Neural progenitor cell (in vitro differentiated cells): ENCODE measurements around the gene CCDC167. TPM values are rescaled to one million over a fixed set of nuclear protein-coding genes. Genes with fewer than 3 reads are reported as not detected.
"Not testable (repeated sequence)": the region's sequence is repeated elsewhere in the genome, so short reads cannot be mapped to it uniquely, and the experiment has no call there.

Experiments
- DNase-seq: peaks from one replicate; pipeline ENCODE4 v3.0.0-alpha.2; 2016; ENCODE audit warnings: low spot score
- H2AFZ ChIP-seq: fragments of 200-600 bp; sonication (generic); replicated peaks from 2 replicates; pipeline ENCODE4 v1.6.1; 2016; ENCODE audit warnings: antibody characterized with exemption
- H3F3A ChIP-seq: fragments of 200-600 bp; sonication (generic); 2 replicates; pipeline ENCODE4 v1.6.1; 2016; ENCODE audit warnings: antibody characterized with exemption, low read depth
- H3K27ac ChIP-seq: fragments of 200-600 bp; sonication (generic); 2 replicates; pipeline ENCODE4 v1.5.1; 2016; ENCODE audit warnings: mild to moderate bottlenecking
- H3K27me3 ChIP-seq: fragments of 200-600 bp; sonication (generic); 2 replicates; pipeline ENCODE4 v1.6.1; 2016; ENCODE audit warnings: mild to moderate bottlenecking, moderate library complexity
- H3K36me3 ChIP-seq: fragments of 200-600 bp; sonication (generic); 2 replicates; pipeline ENCODE4 v1.5.1; 2016
- H3K4me1 ChIP-seq: fragments of 200-600 bp; sonication (generic); 2 replicates; pipeline ENCODE4 v1.6.1; 2016; ENCODE audit warnings: mixed run types
- H3K4me2 ChIP-seq: fragments of 200-600 bp; sonication (generic); 2 replicates; pipeline ENCODE4 v1.6.1; 2016
- H3K4me3 ChIP-seq: fragments of 200-600 bp; sonication (generic); 2 replicates; pipeline ENCODE4 v1.5.1; 2016
- H3K79me2 ChIP-seq: fragments of 200-600 bp; sonication (generic); 2 replicates; pipeline ENCODE4 v1.6.1; 2016; ENCODE audit warnings: low read depth
- H3K9ac ChIP-seq: fragments of 200-600 bp; sonication (generic); 2 replicates; pipeline ENCODE4 v1.6.1; 2016
- H3K9me3 ChIP-seq: fragments of 200-600 bp; sonication (generic); 2 replicates; pipeline ENCODE4 v1.5.1; 2016; ENCODE audit warnings: low read depth
- H4K20me1 ChIP-seq: fragments of 200-600 bp; sonication (generic); 2 replicates; pipeline ENCODE4 v1.6.1; 2016; ENCODE audit warnings: low read depth
- H3K27ac Mint-ChIP-seq: 3 replicates; pipeline ENCODE4 v1.8.0; 2021; ENCODE audit warnings: mixed read lengths
- H3K27me3 Mint-ChIP-seq: 2 replicates; pipeline ENCODE4 v1.8.0; 2022; ENCODE audit warnings: low read depth, mild to moderate bottlenecking, inconsistent platforms, moderate library complexity, mixed read lengths; ENCODE audit not compliant: insufficient read depth
- H3K36me3 Mint-ChIP-seq: 3 replicates; pipeline ENCODE4 v1.8.0; 2021; ENCODE audit warnings: mixed read lengths
- H3K4me1 Mint-ChIP-seq: 3 replicates; pipeline ENCODE4 v1.8.0; 2021; ENCODE audit warnings: mixed read lengths
- H3K4me3 Mint-ChIP-seq: 3 replicates; pipeline ENCODE4 v1.8.0; 2021; ENCODE audit warnings: mild to moderate bottlenecking, moderate library complexity, mixed read lengths
- H3K9me3 Mint-ChIP-seq: 3 replicates; pipeline ENCODE4 v1.8.0; 2020; ENCODE audit warnings: mixed read lengths
- CTCF ChIP-seq: fragments of 200-600 bp; sonication (generic); IDR thresholded peaks from 2 replicates; pipeline ENCODE4 v1.5.1; 2017; ENCODE audit warnings: antibody characterized with exemption, mild to moderate bottlenecking
- EZH2 ChIP-seq: fragments of 200-600 bp; sonication (generic); IDR thresholded peaks from 2 replicates; pipeline ENCODE4 v1.6.1; 2017; ENCODE audit warnings: antibody characterized with exemption, mild to moderate bottlenecking, moderate library complexity
- EZH2phosphoT487 ChIP-seq: fragments of 200-600 bp; sonication (generic); IDR thresholded peaks from 2 replicates; pipeline ENCODE4 v1.6.1; 2017; ENCODE audit warnings: antibody characterized with exemption
- total RNA-seq: library from RNA; depleted of rRNA; stranded (reverse); fragments of >200 nt; gene quantifications from 2 replicates; pipeline ENCODE4 v1.2.3, GENCODE V29; 2015; ENCODE audit warnings: low replicate concordance

Gene CCDC167
- total RNA-seq, 1 donor from 2014 or later, result 30.4 TPM

DNA sequence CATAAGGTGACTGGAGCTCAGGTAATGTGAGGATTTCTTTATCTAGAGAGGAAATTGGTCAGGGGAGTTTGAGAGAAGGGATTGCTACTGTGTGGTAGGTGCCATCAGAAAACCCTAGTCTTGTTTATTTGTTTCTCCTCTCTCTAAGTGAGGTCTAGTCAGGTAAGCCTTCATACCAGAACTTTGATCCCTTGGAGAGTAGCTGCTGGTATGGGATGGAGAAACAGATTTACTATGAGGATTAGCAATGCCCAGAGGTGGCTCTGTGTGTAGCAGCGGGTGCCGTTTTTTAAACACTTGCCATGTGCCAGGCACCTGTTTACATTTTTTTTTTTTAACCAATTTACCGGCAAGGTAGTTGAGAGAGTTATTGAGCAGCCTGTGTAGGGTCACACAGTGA lies 47.2 kb downstream of the CCDC167 start:
- Histone ChIP-seq H3K4me2 (no peak overlapping the region), H3K27me3 (no peaks in the 10 kb centered on the region), H4K20me1 (no peaks in the 10 kb centered on the region), H3K9ac (no peak overlapping the region), H3K79me2 (no peaks in the 10 kb centered on the region), H3K27ac (no peak overlapping the region), H2AFZ (no peak overlapping the region), H3F3A (no peaks in the 10 kb centered on the region), H3K4me3 (no peak overlapping the region), H3K9me3 (no peaks in the 10 kb centered on the region), H3K4me1 (no peaks in the 10 kb centered on the region), H3K36me3 (no peaks in the 10 kb centered on the region)
- TF ChIP-seq CTCF, result no peak
- TF ChIP-seq EZH2phosphoT487, result no peak
- TF ChIP-seq EZH2, result no peak
- H3K36me3 Mint-ChIP-seq, result peaks cover 23% of the 10 kb centered on the region
- H3K4me1 Mint-ChIP-seq, result no peaks in the 10 kb centered on the region
- no peak for DNase-seq
- no peak overlapping the region for H3K27ac Mint-ChIP-seq
- H3K27me3 Mint-ChIP-seq, result no peaks in the 10 kb centered on the region
- no peak overlapping the region for H3K4me3 Mint-ChIP-seq
- H3K9me3 Mint-ChIP-seq, result no peaks in the 10 kb centered on the region

- H3K4me3 ChIP-seq, result no peak overlapping the region
- H3K36me3 ChIP-seq, result no peaks in the 10 kb centered on the region
- Mint-ChIP-seq H3K27ac (no peak overlapping the region), H3K4me1 (no peaks in the 10 kb centered on the region), H3K4me3 (no peak overlapping the region), H3K9me3 (no peaks in the 10 kb centered on the region), H3K36me3 (peaks cover 22% of the 10 kb centered on the region), H3K27me3 (no peaks in the 10 kb centered on the region)
- H3K9ac ChIP-seq, result no peak overlapping the region
- no peaks in the 10 kb centered on the region for H3K9me3 ChIP-seq
- TF ChIP-seq CTCF, result no peak
- no peak for TF ChIP-seq EZH2
- no peak for TF ChIP-seq EZH2phosphoT487
- H3K4me1 ChIP-seq, result no peaks in the 10 kb centered on the region
- no peaks in the 10 kb centered on the region for H3F3A ChIP-seq
- H3K27me3 ChIP-seq, result no peaks in the 10 kb centered on the region
- H3K4me2 ChIP-seq, result no peak overlapping the region
- no peak overlapping the region for H3K27ac ChIP-seq
- no peaks in the 10 kb centered on the region for H4K20me1 ChIP-seq
- no peaks in the 10 kb centered on the region for H3K79me2 ChIP-seq
- DNase-seq, result no peak
- H2AFZ ChIP-seq, result no peak overlapping the region
These were observed 48.1 kb downstream of the CCDC167 start for GRCh38 chr6:37451441-37452193.

DNA sequence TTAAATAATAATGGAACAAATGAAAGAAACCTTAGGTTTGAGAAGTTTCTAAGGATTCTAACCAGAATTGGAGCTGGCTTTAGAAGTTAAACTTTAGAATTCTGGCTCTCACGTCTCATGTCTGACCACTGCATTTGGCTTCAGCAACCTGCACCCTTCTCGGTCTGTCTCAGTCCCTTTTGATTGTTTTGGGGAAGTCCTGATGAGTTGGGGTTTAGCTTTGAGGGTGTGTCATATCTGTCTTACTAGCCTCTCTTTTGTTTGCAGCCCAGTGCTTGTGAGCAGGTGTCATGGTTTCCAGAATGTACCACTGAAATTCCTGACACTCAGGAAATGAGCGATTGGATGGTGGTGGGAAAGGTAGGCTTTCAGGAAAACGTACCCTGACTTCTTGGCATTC lies 49.7 kb downstream of the CCDC167 start:
- DNase-seq, result no peak
- Histone ChIP-seq H3K27me3 (no peaks in the 10 kb centered on the region), H3K4me1 (no peaks in the 10 kb centered on the region), H2AFZ (no peak overlapping the region), H3K36me3 (no peaks in the 10 kb centered on the region), H3K27ac (no peak overlapping the region), H3K9me3 (no peaks in the 10 kb centered on the region), H3K9ac (no peak overlapping the region), H3K79me2 (no peaks in the 10 kb centered on the region), H3K4me2 (no peak overlapping the region), H3K4me3 (no peak overlapping the region), H3F3A (no peaks in the 10 kb centered on the region), H4K20me1 (no peaks in the 10 kb centered on the region)
- Mint-ChIP-seq H3K36me3 (peaks cover 19% of the 10 kb centered on the region), H3K27me3 (no peaks in the 10 kb centered on the region), H3K9me3 (no peaks in the 10 kb centered on the region), H3K27ac (no peak overlapping the region), H3K4me1 (no peaks in the 10 kb centered on the region), H3K4me3 (no peak overlapping the region)
- TF ChIP-seq CTCF (no peak), EZH2phosphoT487 (no peak), EZH2 (no peak)

DNA sequence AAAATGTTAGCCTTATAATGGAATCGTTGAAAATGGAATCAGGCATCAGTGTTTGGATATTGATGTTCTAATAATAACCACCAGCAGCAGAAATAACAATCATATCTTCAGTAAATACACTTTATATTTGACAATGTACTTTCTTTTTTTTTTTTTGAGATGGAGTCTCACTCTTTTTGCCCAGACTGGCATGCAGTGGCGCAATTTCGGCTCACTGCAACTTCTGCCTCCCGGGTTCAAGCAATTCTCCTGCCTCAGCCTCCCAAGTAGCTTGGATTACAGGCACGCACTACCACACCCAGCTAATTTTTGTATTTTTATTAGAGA lies 56.5 kb downstream of the CCDC167 start:
- not testable (repeated sequence) for H2AFZ ChIP-seq, H3K4me3 ChIP-seq, H3F3A ChIP-seq, H3K27me3 Mint-ChIP-seq, H3K4me1 ChIP-seq, H3K4me3 Mint-ChIP-seq, H3K4me1 Mint-ChIP-seq, H3K9me3 Mint-ChIP-seq, H3K4me2 ChIP-seq, DNase-seq, H3K27ac Mint-ChIP-seq, H3K27ac ChIP-seq, H4K20me1 ChIP-seq, H3K36me3 ChIP-seq, H3K9ac ChIP-seq, H3K9me3 ChIP-seq, H3K27me3 ChIP-seq
- H3K79me2 ChIP-seq, result peaks cover 12% of the 10 kb centered on the region
- H3K36me3 Mint-ChIP-seq, result peaks cover 21% of the 10 kb centered on the region
